DOHH2 (cell line): ENCODE results near the gene RNF19B.

ENCODE experiments used
- CTCF ChIP-seq: fragments of 200-600 bp; sonication (generic); IDR thresholded peaks from one replicate; pipeline ENCODE4 v1.5.1; 2014; ENCODE audit warnings: antibody characterized with exemption, mild to moderate bottlenecking, low read depth, low read length; ENCODE audit not compliant: poor library complexity, severe bottlenecking
- EZH2phosphoT487 ChIP-seq: fragments of 200-600 bp; sonication (generic); IDR thresholded peaks from 2 replicates; pipeline ENCODE4 v1.6.1; 2017; ENCODE audit warnings: borderline replicate concordance, mild to moderate bottlenecking, antibody characterized with exemption, low read length, moderate library complexity, mixed read lengths

DNA sequence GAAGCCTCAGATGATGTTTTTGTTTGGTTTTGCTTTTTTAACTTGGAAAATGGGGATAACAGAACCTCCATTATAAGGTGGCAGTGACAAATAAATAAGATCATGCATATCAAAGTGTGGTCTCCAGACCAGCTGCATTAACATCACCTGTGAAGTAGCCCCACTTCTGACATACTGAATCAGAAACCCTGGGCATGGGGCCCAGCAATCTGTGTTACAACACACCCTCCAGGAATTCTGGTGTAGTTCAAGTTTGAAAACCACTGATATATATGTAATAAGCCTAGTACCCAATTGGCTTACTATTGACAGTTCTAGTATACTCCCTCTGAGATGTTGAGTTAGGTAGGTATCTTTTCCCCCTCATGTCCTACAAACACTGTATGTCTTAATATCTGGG lies 24.1 kb upstream of the RNF19B start:
- TF ChIP-seq CTCF (no peak), EZH2phosphoT487 (no peak)
